GM06990 (cell line): ENCODE data around the gene CPA5.

ENCODE experiments used
- DNase-seq: peaks from one replicate; pipeline ENCODE4 v3.0.0-alpha.2; 2011; ENCODE audit not compliant: insufficient read length; ENCODE audit errors: extremely low read depth
- H3K27me3 ChIP-seq: replicated peaks from 2 replicates; pipeline ENCODE4 v1.6.0; 2011; ENCODE audit warnings: low read length; ENCODE audit not compliant: control insufficient read depth, insufficient read depth
- H3K36me3 ChIP-seq: 2 replicates; pipeline ENCODE4 v1.5.1; 2011; ENCODE audit warnings: low read length; ENCODE audit not compliant: control insufficient read depth, insufficient read depth
- H3K4me3 ChIP-seq: replicated peaks from 2 replicates; pipeline ENCODE4 v1.5.1; 2011; ENCODE audit warnings: low read depth, mild to moderate bottlenecking, control low read depth, low read length
- TF ChIP-seq, protein P1 (sequence below): IDR thresholded peaks from 2 replicates; pipeline ENCODE4 v1.5.1; 2011; ENCODE audit warnings: low read length, control low read depth, mild to moderate bottlenecking, inconsistent platforms; ENCODE audit not compliant: insufficient read depth, poor library complexity, severe bottlenecking

CPA5 gene

DNA sequence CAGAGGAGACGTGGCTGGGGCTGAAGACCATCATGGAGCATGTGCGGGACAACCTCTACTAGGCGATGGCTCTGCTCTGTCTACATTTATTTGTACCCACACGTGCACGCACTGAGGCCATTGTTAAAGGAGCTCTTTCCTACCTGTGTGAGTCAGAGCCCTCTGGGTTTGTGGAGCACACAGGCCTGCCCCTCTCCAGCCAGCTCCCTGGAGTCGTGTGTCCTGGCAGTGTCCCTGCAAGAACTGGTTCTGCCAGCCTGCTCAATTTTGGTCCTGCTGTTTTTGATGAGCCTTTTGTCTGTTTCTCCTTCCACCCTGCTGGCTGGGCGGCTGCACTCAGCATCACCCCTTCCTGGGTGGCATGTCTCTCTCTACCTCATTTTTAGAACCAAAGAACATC is 22.0 kb upstream of the CPA5 start:
- Histone ChIP-seq H3K4me3 (no peak overlapping the region), H3K27me3 (no peaks in the 10 kb centered on the region), H3K36me3 (no peaks in the 10 kb centered on the region)
- no peak for DNase-seq
- TF ChIP-seq, protein P1, sequence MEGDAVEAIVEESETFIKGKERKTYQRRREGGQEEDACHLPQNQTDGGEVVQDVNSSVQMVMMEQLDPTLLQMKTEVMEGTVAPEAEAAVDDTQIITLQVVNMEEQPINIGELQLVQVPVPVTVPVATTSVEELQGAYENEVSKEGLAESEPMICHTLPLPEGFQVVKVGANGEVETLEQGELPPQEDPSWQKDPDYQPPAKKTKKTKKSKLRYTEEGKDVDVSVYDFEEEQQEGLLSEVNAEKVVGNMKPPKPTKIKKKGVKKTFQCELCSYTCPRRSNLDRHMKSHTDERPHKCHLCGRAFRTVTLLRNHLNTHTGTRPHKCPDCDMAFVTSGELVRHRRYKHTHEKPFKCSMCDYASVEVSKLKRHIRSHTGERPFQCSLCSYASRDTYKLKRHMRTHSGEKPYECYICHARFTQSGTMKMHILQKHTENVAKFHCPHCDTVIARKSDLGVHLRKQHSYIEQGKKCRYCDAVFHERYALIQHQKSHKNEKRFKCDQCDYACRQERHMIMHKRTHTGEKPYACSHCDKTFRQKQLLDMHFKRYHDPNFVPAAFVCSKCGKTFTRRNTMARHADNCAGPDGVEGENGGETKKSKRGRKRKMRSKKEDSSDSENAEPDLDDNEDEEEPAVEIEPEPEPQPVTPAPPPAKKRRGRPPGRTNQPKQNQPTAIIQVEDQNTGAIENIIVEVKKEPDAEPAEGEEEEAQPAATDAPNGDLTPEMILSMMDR = no peak

DNA sequence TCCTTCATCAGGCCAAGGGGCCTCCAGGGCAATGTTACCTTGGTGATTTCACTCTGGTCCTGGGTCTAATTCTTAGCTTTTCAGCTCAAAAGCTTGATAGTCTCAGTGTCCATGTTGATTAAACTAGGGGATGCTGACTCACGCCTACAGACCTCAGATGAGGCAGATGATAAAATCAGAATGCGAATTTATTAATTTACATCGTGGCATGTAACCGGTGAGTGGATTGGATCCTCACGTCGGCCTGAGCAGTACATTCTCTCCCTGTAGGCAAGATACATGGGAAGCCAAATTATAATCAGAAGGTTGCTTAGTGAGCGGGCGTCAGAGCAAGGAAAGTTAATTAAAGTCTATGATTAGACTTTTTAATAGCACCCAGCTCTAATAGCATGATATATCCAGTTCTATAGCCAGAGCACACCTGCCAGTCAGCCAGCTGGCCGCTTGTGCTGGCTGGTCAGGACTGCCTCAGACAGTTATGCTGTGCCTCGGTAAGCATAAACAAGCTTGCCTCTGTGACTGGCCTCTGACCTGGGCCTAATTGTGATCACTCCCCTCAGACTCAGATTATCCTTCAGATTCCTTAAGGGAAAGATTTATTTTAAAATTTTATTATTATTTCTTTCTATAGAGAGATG is 20.2 kb upstream of the CPA5 start:
- no peak for DNase-seq
- Histone ChIP-seq H3K27me3 (no peaks in the 10 kb centered on the region), H3K36me3 (no peaks in the 10 kb centered on the region), H3K4me3 (no peak overlapping the region)
- TF ChIP-seq, protein P1 = no peak

GRCh38 chr7:130329681-130330080 is 14.9 kb upstream of the CPA5 start:
- H3K36me3 ChIP-seq = no peaks in the 10 kb centered on the region
- no peaks in the 10 kb centered on the region for H3K27me3 ChIP-seq
- DNase-seq = no peak
- TF ChIP-seq, protein P1 = no peak
- no peak overlapping the region for H3K4me3 ChIP-seq

- H3K27me3 ChIP-seq = no peaks in the 10 kb centered on the region
- TF ChIP-seq, protein P1 = no peak
- H3K36me3 ChIP-seq = no peaks in the 10 kb centered on the region
- H3K4me3 ChIP-seq = no peak overlapping the region
- DNase-seq = no peak
These were observed 12.2 kb upstream of the CPA5 start for GRCh38 chr7:130332259-130333053.

DNA sequence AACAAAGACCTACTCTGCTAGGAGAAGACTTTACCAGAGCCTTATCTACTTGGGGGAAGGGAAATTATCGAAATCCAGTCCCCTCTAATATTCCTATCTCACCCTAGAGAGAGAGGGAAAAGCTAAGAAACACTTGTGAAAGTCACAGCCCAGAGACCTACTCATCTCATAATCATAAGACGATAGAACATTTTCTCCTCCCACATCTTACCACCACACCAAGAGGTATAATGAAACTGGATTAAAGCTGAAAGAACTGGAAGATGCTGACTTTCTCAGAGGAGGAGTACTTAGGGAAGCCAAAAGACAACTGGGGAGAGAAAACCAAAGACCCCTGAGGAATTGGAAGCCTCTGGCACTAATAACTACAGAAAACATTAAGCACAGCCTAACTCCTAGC is 10.8 kb upstream of the CPA5 start:
- no peak for DNase-seq
- TF ChIP-seq, protein P1 = no peak
- no peak overlapping the region for H3K4me3 ChIP-seq
- no peaks in the 10 kb centered on the region for H3K27me3 ChIP-seq
- H3K36me3 ChIP-seq = no peaks in the 10 kb centered on the region

GRCh38 chr7:130334274-130334673 is 10.3 kb upstream of the CPA5 start:
- TF ChIP-seq, protein P1 = no peak
- no peaks in the 10 kb centered on the region for H3K27me3 ChIP-seq
- no peak for DNase-seq
- no peak overlapping the region for H3K4me3 ChIP-seq
- H3K36me3 ChIP-seq = no peaks in the 10 kb centered on the region
